WTC11 (cell line): ENCODE measurements around the gene HCRT. TPM values are rescaled to one million over a fixed set of nuclear protein-coding genes. Genes with fewer than 3 reads are reported as not detected.

Source experiments
- ATAC-seq: fragments of 200-7000 bp; cut with Tn5 transposase; 2 replicates; pipeline ENCODE4 v1.10.0; 2021; ENCODE audit warnings: mild to moderate bottlenecking, moderate library complexity
- CTCF ChIA-PET: fragments of 300-600 bp; sonication (Branson Sonifier 250); formaldehyde crosslinking; loops from one replicate; lab custom pipeline; 2021; ENCODE audit warnings: antibody characterized with exemption; lab: Charles Lee
- POLR2A ChIA-PET: fragments of 350-600 bp; sonication (Branson Sonifier 250); formaldehyde crosslinking; loops from one replicate; lab custom pipeline; 2021; ENCODE audit warnings: antibody characterized with exemption; lab: Charles Lee
- DNase-seq: peaks from one replicate; pipeline ENCODE4 v3.0.0; 2021; ENCODE audit warnings: low spot score
- H3K27ac Mint-ChIP-seq: 2 replicates; pipeline ENCODE4 v1.8.0; 2021; ENCODE audit warnings: mixed read lengths
- H3K27me3 Mint-ChIP-seq: 2 replicates; pipeline ENCODE4 v1.8.0; 2021; ENCODE audit warnings: low read depth, mild to moderate bottlenecking, moderate library complexity, mixed read lengths
- H3K36me3 Mint-ChIP-seq: 2 replicates; pipeline ENCODE4 v1.8.0; 2021; ENCODE audit warnings: mixed read lengths
- H3K4me1 Mint-ChIP-seq: 2 replicates; pipeline ENCODE4 v1.8.0; 2022; ENCODE audit warnings: mixed read lengths
- H3K4me3 Mint-ChIP-seq: 2 replicates; pipeline ENCODE4 v1.8.0; 2021; ENCODE audit warnings: mild to moderate bottlenecking, moderate library complexity, mixed read lengths
- H3K9me3 Mint-ChIP-seq: 2 replicates; pipeline ENCODE4 v1.8.0; 2021; ENCODE audit warnings: mixed read lengths
- AR ChIP-seq: fragments of 250-450 bp; sonication (Bioruptor Pico); IDR thresholded peaks from 2 replicates; pipeline ENCODE4 v1.9.0; 2021; ENCODE audit warnings: mild to moderate bottlenecking
- CBFB ChIP-seq: sonication (generic); formaldehyde crosslinking; IDR thresholded peaks from 2 replicates; pipeline ENCODE4 v1.8.1; 2022; ENCODE audit warnings: mild to moderate bottlenecking, low read depth, missing genetic modification reagents
- CREM ChIP-seq: sonication (generic); formaldehyde crosslinking; IDR thresholded peaks from 2 replicates; pipeline ENCODE4 v1.8.1; 2022; ENCODE audit warnings: mild to moderate bottlenecking, missing genetic modification reagents, moderate library complexity
- CTCF ChIP-seq: fragments of 200-600 bp; IDR thresholded peaks from 2 replicates; pipeline ENCODE4 v1.8.0; 2022; ENCODE audit warnings: antibody characterized with exemption
- E2F5 ChIP-seq: sonication (generic); formaldehyde crosslinking; IDR thresholded peaks from 2 replicates; pipeline ENCODE4 v1.8.1; 2022; ENCODE audit warnings: mild to moderate bottlenecking, moderate library complexity, missing genetic modification reagents
- EMX1 ChIP-seq: fragments of 250-450 bp; sonication (Bioruptor Pico); IDR thresholded peaks from 2 replicates; pipeline ENCODE4 v1.8.0; 2021; ENCODE audit warnings: mild to moderate bottlenecking
- ERG ChIP-seq: fragments of 250-450 bp; sonication (Bioruptor Pico); IDR thresholded peaks from 2 replicates; pipeline ENCODE4 v1.8.0; 2021; ENCODE audit warnings: mild to moderate bottlenecking
- ETV6 ChIP-seq: sonication (generic); formaldehyde crosslinking; IDR thresholded peaks from 2 replicates; pipeline ENCODE4 v1.8.1; 2022; ENCODE audit warnings: mild to moderate bottlenecking, missing genetic modification reagents
- FOXK1 ChIP-seq: sonication (generic); formaldehyde crosslinking; IDR thresholded peaks from 2 replicates; pipeline ENCODE4 v1.8.0; 2022; ENCODE audit warnings: mild to moderate bottlenecking, moderate library complexity, missing genetic modification reagents
- GABPB1 ChIP-seq: sonication (generic); formaldehyde crosslinking; IDR thresholded peaks from 2 replicates; pipeline ENCODE4 v1.8.1; 2023; ENCODE audit warnings: mild to moderate bottlenecking, missing genetic modification reagents
- GRHL2 ChIP-seq: fragments of 250-450 bp; sonication (Bioruptor Pico); IDR thresholded peaks from 2 replicates; pipeline ENCODE4 v1.8.0; 2022; ENCODE audit warnings: mild to moderate bottlenecking, moderate library complexity; ENCODE audit not compliant: insufficient replicate concordance, severe bottlenecking
- JAZF1 ChIP-seq: fragments of 250-450 bp; sonication (Bioruptor Pico); IDR thresholded peaks from 2 replicates; pipeline ENCODE4 v1.9.0; 2021; ENCODE audit warnings: moderate library complexity, mild to moderate bottlenecking, inconsistent platforms
- MAX ChIP-seq: sonication (generic); formaldehyde crosslinking; IDR thresholded peaks from 2 replicates; pipeline ENCODE4 v1.8.0; 2022; ENCODE audit warnings: mild to moderate bottlenecking, missing genetic modification reagents
- MXD4 ChIP-seq: fragments of 250-450 bp; sonication (Bioruptor Pico); IDR thresholded peaks from 2 replicates; pipeline ENCODE4 v1.8.0; 2021; ENCODE audit warnings: mild to moderate bottlenecking, moderate library complexity, borderline replicate concordance
- MYBL2 ChIP-seq: sonication (generic); formaldehyde crosslinking; IDR thresholded peaks from 2 replicates; pipeline ENCODE4 v1.8.1; 2023; ENCODE audit warnings: mild to moderate bottlenecking, moderate library complexity, missing genetic modification reagents
- NFYB ChIP-seq: sonication (generic); formaldehyde crosslinking; conservative IDR thresholded peaks from 2 replicates; pipeline ENCODE4 v1.8.0; 2022; ENCODE audit warnings: low read depth, missing genetic modification reagents
- PRRX2 ChIP-seq: fragments of 250-450 bp; sonication (Bioruptor Pico); IDR thresholded peaks from 2 replicates; pipeline ENCODE4 v1.8.0; 2021; ENCODE audit warnings: mild to moderate bottlenecking
- RELA ChIP-seq: sonication (generic); formaldehyde crosslinking; IDR thresholded peaks from 2 replicates; pipeline ENCODE4 v1.8.1; 2022; ENCODE audit warnings: missing genetic modification reagents, mild to moderate bottlenecking, borderline replicate concordance
- RORB ChIP-seq: fragments of 250-450 bp; sonication (Bioruptor Pico); IDR thresholded peaks from 2 replicates; pipeline ENCODE4 v1.9.0; 2021; ENCODE audit warnings: mild to moderate bottlenecking
- SMAD3 ChIP-seq: sonication (generic); formaldehyde crosslinking; IDR thresholded peaks from 2 replicates; pipeline ENCODE4 v1.8.0; 2022; ENCODE audit warnings: missing genetic modification reagents, mild to moderate bottlenecking, borderline replicate concordance
- SOX15 ChIP-seq: fragments of 250-450 bp; sonication (Bioruptor Pico); IDR thresholded peaks from 2 replicates; pipeline ENCODE4 v1.9.0; 2021; ENCODE audit warnings: mild to moderate bottlenecking
- SP1 ChIP-seq: sonication (generic); formaldehyde crosslinking; conservative IDR thresholded peaks from 2 replicates; pipeline ENCODE4 v1.8.1; 2022; ENCODE audit warnings: missing genetic modification reagents
- TP53 ChIP-seq: sonication (generic); formaldehyde crosslinking; IDR thresholded peaks from 2 replicates; pipeline ENCODE4 v1.8.1; 2023; ENCODE audit warnings: mild to moderate bottlenecking, missing genetic modification reagents
- ZMAT4 ChIP-seq: fragments of 250-450 bp; sonication (Bioruptor Pico); IDR thresholded peaks from 2 replicates; pipeline ENCODE4 v1.9.0; 2021; ENCODE audit warnings: mild to moderate bottlenecking
- ZNF232 ChIP-seq: sonication (generic); formaldehyde crosslinking; IDR thresholded peaks from 2 replicates; pipeline ENCODE4 v1.8.0; 2022; ENCODE audit warnings: mild to moderate bottlenecking, missing genetic modification reagents
- ZNF263 ChIP-seq: sonication (generic); formaldehyde crosslinking; IDR thresholded peaks from 2 replicates; pipeline ENCODE4 v1.8.1; 2022; ENCODE audit warnings: low read depth, mild to moderate bottlenecking, moderate library complexity, missing genetic modification reagents
- ZNF416 ChIP-seq: fragments of 250-450 bp; sonication (Bioruptor Pico); IDR thresholded peaks from 2 replicates; pipeline ENCODE4 v1.9.0; 2021; ENCODE audit warnings: mild to moderate bottlenecking, inconsistent platforms
- ZNF671 ChIP-seq: fragments of 250-450 bp; sonication (Bioruptor Pico); IDR thresholded peaks from 2 replicates; pipeline ENCODE4 v1.8.0; 2021; ENCODE audit warnings: mild to moderate bottlenecking
- total RNA-seq: library from RNA; stranded (reverse); gene quantifications from 3 replicates; pipeline ENCODE4 v1.2.3, GENCODE V29; 2021

The HCRT gene
- total RNA-seq, 1 experiment from 2014 or later = not detected

- TF ChIP-seq ZNF416 (CRISPR knock-in tag) (no peak), GRHL2 (CRISPR knock-in tag) (no peak), JAZF1 (CRISPR knock-in tag) (no peak)
- TF ChIP-seq, all 79 proteins: peak for 0
Measured at GRCh38 chr17:42185621-42185930, 324 bp upstream of the HCRT start (continued).

GRCh38 chr17:42183741-42184711, 1.2 kb downstream of the HCRT start:
- Mint-ChIP-seq H3K27ac (no peak overlapping the region), H3K27me3 (peaks cover 70% of the 10 kb centered on the region), H3K36me3 (no peaks in the 10 kb centered on the region), H3K4me3 (peak overlapping the region; percentile 80), H3K9me3 (no peaks in the 10 kb centered on the region), H3K4me1 (peaks cover 28% of the 10 kb centered on the region)
- DNase-seq (peak; percentile 88), ATAC-seq (peak; percentile 60)
- ChIA-PET POLR2A (interaction anchor here (0.6 kb wide), 1 partner anchor 239 kb away, joined by 3 read pairs; the partner anchor contains the start of gene CAVIN1), CTCF (interaction anchor here (0.6 to 7.3 kb wide), 24 partner anchors 10 to 500 kb away, joined by 3 to 55 read pairs (median 3); partner anchors contain the start of genes GHDC, KAT2A, NKIRAS2 and RAB5C)
- no peak for TF ChIP-seq GRHL2 (CRISPR knock-in tag)
- TF ChIP-seq RELA (CRISPR knock-in tag) = peak; percentile 97
- no peak for TF ChIP-seq PRRX2 (CRISPR knock-in tag)
- no peak for TF ChIP-seq SOX15 (CRISPR knock-in tag)
- peak; percentile 99 for TF ChIP-seq MAX (CRISPR knock-in tag)
- TF ChIP-seq MYBL2 (CRISPR knock-in tag) = peak; percentile 83; the same call in 1 of the 2 replicates
- TF ChIP-seq E2F5 (CRISPR knock-in tag) = peak; percentile 92
- TF ChIP-seq AR (CRISPR knock-in tag) = no peak
- TF ChIP-seq RORB = no peak
- no peak for TF ChIP-seq MXD4 (CRISPR knock-in tag)
- peak; percentile 90 for TF ChIP-seq ETV6 (CRISPR knock-in tag)
- TF ChIP-seq ZNF232 = peak; percentile 84; the same call in 1 of the 2 replicates
- TF ChIP-seq CBFB (CRISPR knock-in tag) = 0 out of 2 replicates have a peak, but pooled peaks have one; percentile 87
- peak; percentile 47; the same call in 1 of the 2 replicates for TF ChIP-seq SP1
- TF ChIP-seq CTCF = peak; percentile 81
- TF ChIP-seq EMX1 (CRISPR knock-in tag) = no peak
- TF ChIP-seq TP53 (CRISPR knock-in tag) = peak; percentile 97
- peak; percentile 68 for TF ChIP-seq ZNF263 (CRISPR knock-in tag)
- peak; percentile 63; the same call in 1 of the 2 replicates for TF ChIP-seq CREM
- peak; percentile 94; the same call in 1 of the 2 replicates for TF ChIP-seq SMAD3 (CRISPR knock-in tag)
- TF ChIP-seq ERG (CRISPR knock-in tag) = no peak
- no peak for TF ChIP-seq ZMAT4 (CRISPR knock-in tag)
- TF ChIP-seq ZNF671 (CRISPR knock-in tag) = no peak
- peak; percentile 86; the same call in 1 of the 2 replicates for TF ChIP-seq FOXK1 (CRISPR knock-in tag)
- peak; percentile 38 for TF ChIP-seq GABPB1 (CRISPR knock-in tag)
- no peak; the same call in 1 of the 2 replicates for TF ChIP-seq NFYB (CRISPR knock-in tag)
